Stimulated activated CD4-positive, alpha-beta T cell treated with anti-CD3 and anti-CD28 coated beads, TNF-alpha, amount 100 ng/mL, for 1 hour (primary cell): Measurements from ENCODE around the gene THOC2.
"Not testable (repeated sequence)": the region's sequence is repeated elsewhere in the genome, so short reads cannot be mapped to it uniquely, and the experiment has no call there.

ENCODE experiments used
- DNase-seq, 3 donors: peaks; one replicate each; pipeline ENCODE4 v3.0.0-alpha.2; 2020; ENCODE audit warnings: low read depth in 3 of 3, low spot score in 1 of 3

THOC2 gene

GRCh38 chrX:123732670-123733363 lies at the start of gene THOC2:
Gene THOC2, minus strand, starts transcription at chrX:123733052. Its CDS starts 30 bp downstream, at chrX:123733022.
- DNase-seq, result peak; percentile 29 to 55 (median 46)

- not testable (repeated sequence) for DNase-seq
These were observed 48.9 kb upstream of the THOC2 start for GRCh38 chrX:123781786-123782185.

- no peak for DNase-seq
These were observed 47.1 kb upstream of the THOC2 start for GRCh38 chrX:123779908-123780396.

DNA sequence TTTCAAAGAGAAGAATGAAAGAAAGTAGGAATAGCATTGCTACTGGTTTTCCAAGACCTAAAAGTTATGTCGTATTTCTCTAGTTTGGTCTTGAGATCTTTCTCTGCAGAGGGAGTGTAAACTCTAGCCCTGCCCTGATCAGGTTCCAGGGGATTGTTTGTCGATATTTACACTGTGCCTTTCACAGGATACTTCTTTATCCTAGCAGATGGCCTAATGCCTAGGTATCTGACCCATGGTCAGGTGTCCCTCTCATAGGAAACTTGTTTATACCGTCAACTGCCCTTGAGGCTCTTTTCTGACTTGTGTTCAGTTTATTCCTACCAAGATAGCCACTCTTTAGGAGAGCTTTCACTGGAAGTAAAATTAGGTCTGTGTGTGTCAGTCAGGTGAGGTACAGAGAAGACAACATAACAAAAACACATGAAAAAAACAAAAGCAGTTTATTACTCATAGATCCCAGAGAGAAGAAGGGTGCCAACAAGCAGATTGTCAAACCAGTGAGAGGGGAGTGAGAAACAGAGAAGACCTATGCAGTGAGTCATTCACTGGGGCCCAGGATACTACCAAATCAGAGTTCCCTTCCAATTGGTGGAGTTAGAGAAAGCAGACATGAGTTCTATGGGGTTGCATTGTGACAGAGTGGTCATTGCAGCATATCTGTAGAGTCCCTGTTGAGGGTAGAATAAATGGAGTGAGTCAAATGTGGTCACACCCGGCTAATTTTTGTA lies 40.6 kb upstream of the THOC2 start:
- no peak for DNase-seq

DNA sequence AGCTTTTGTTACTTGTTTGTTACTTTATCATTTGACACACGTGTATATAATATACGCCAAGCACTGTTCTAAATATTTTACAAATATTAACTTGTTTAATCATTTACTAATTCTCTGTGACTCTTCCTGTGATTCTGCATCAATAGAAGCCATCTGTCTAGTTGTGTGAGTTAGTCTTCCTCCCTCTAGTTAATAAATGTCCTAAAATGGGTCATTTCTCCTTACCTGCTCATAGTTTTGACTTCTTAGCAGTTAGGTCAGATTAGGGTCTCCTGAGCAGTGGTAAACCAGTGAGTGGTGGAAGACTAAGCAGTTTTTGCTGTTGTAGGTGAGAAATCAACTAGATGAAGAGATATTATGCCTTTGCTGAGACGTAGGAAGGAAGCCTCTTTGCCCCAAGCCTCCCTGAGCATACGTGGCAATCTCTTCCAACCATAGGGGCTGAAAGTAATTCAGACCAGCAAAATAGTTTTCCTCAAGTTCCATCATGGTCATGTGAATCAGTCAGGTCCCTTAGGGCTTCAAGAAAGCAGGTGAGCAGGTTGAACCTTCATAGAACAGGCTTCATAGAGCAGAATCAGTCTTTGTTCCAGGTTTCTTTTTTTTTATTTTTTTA lies 38.7 kb upstream of the THOC2 start:
- no peak for DNase-seq

DNA sequence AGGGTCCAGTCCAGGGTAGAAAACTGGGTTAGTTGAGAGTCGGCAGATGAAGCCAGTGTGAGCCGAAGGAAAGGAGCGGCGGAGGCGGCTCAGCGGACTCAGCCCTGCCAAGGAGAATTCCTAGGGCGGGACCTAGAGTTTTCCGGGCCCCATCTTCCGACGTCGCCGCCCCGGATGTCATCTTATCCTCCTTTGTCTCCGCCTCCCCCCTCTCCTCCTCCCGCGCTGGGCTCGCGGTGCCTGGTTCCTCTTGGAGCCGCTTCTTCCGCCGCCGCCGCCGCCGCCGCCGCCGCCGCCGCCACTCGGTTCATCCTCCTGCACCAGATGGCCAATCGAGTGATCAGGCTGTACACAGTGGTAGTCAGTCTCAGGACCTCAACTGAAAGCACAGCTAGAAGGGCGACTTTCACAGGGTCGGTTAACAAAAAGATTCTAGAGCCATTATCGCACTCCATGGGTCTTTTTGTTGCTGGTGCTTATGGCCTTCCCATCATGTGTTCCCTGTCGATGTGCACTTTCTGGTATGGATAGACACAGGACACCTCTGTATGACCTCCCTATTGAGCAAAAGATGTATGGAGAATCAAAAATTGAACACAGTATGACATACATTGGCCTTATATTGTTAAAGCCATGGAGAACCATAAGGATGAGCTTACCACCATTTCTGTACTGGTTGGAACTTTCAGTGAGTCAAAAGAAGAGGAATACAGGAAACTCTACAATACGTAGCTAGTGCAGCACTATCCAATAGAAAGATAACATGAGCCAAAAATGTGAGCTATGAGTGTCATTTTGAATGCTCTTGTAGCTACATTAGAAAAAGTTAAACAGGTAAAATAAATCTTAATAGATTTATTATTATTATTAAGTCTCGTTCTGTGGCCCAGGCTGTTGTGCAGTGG lies 32.4 kb upstream of the THOC2 start:
- peak in 1 of 3 donors; percentile 39 for DNase-seq

GRCh38 chrX:123759849-123760248 lies 27.0 kb upstream of the THOC2 start:
- not testable (repeated sequence) for DNase-seq

- not testable (repeated sequence) for DNase-seq
These were observed 24.9 kb upstream of the THOC2 start for GRCh38 chrX:123757794-123758193.

GRCh38 chrX:123756320-123756719 lies 23.5 kb upstream of the THOC2 start:
- no peak for DNase-seq

GRCh38 chrX:123755107-123755506 lies 22.3 kb upstream of the THOC2 start:
- DNase-seq, result no peak

DNA sequence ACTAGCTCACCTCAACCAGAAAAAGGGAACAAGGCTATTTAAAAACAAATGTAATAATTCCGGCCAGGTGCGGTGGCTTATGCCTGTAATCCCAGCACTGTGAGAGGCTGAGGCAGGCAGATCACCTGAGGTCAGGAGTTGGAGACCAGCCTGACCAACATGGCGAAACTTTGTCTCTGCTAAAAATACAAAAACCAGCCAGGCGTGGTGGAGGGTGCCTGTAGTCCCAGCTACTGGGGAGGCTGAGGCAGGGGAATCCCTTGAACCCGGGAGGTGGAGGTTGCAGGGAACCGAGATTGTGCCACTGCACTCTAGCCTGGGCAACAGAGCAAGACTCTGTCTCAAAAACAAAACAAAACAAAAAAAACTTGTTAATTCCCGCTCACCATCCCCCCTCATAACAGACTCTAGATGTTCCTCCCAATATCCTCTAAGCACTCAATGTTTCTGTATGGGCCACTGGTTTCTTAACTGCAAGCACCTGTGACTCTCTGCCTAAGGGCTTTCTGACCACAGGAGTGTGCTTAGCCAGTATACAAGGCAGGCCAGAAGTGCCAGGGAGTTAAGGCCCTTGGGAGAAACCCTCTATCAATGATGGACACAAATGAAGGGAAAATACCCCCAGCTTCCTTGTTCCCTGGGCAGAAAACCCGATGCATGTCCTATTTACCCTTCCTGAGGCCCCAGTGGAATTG lies 21.0 kb upstream of the THOC2 start:
- DNase-seq, result no peak

- no peak for DNase-seq
These were observed 16.8 kb upstream of the THOC2 start for GRCh38 chrX:123749643-123750042.

DNA sequence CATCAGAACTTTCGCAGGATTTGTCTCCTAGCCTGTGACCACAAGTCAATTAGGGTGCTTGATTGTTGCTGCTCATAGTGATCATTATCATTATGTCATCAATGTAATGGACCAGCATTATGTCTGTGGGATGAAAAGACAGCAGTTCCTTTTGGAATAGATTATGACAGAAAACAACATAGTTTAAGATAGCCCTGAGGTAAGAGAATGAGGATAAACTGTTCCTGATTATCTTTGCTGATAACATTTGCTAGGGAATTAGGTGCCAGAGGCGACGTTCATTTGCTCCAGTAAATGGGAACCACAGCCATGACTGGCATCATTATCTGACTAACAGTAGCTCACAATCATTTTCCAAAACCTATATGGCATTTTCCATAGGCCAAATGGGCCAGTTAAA lies 12.7 kb upstream of the THOC2 start:
- DNase-seq, result no peak

DNA sequence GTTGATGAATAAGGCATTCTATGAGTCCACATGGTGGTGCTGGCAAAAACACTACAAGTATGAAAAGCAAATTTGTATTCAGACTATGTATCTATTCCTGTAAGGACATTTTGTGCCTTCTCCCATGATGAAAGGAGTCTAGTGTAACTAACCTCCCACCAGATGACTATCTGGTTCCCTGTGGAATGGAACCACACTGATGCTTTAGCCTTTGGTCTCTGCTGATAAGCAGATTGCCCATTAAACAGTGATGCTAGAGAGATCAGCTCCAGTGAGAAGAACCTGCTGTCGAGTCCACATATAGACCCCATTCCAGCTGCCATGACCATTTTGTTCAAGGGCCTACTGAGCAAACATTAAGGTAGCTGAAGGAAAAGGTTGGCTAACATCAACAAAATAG lies 10.5 kb upstream of the THOC2 start:
- no peak for DNase-seq

DNA sequence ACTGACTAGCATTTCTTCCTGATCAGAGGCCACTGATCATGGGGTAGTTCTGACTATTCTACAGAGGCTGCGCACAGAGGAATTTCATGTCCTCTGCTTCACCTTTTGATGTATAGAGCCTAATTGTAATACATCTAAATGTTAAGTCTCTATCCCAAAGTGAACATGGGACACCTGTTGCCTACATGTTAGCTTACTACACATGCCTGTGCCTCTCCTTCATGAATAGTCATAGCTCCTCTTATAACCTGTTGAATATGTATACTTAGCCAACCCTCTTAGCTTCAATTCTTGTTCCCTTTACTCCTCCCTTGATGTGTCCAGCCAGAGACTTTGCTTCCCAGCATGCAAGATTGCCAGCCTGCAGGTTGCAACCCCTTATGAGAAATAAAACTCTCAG lies 9.6 kb upstream of the THOC2 start:
- DNase-seq, result no peak

- no peak for DNase-seq
These were observed 7.7 kb upstream of the THOC2 start for GRCh38 chrX:123740536-123740935.

DNA sequence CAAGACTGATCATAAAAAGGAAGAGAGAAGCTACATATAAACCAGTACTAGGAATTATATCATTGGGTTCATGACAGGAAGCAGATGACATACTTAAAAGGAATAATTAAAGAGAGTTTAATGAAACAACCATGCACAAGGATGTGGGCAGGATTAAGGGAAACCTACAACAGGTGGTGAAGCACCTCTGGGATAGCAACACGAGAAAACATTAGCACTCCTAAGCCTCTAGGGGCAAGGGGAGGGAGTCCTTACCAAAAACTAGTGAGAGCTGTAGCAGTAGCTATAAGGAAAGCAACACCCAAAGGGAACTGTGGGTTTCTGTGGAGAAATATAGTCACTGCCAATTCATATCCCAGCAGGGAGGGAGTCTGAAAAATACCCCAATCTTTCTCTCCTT lies 7.2 kb upstream of the THOC2 start:
- DNase-seq, result no peak

GRCh38 chrX:123739474-123739873 lies 6.6 kb upstream of the THOC2 start:
- no peak for DNase-seq

DNA sequence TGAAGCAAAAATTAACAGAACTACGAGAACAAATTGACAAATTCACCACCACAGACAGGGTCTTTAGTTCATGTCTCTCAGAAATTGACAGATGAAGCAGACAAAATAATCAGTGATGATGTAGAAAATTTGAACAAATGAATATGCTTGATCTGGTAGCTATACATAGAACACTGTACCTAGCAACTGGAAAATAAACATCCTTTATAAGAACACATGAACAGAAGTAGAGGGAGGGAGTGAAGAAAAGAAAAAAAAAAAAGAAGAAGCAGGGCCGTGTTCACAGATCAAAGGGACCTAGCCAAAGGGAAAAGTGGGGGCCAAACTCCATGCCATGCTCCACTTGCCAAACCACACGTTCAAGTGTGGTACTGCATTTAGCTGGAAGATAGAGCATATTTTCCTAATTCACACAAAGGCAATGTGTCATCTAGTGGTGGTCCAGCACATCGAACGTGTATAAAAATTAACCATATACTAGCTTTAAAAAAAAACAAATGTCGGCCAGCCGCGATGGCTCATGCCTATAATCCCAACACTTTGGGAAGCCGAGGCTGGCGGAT lies 5.6 kb upstream of the THOC2 start:
- DNase-seq, result no peak

GRCh38 chrX:123736333-123736921 lies 3.6 kb upstream of the THOC2 start:
- DNase-seq, result no peak
